Measurements from ENCODE around the gene GEN1. TPM values are rescaled to one million over a fixed set of nuclear protein-coding genes. Genes with fewer than 3 reads are reported as not detected.

GEN1 gene
- 7.2 to 9.4 TPM (median 7.6 TPM) in 3 replicates for total RNA-seq
- long read RNA-seq, full-length matches to known transcripts, result 3 of 7 reads
- long read RNA-seq, partial matches to known transcripts, result 1 of 7 reads
- long read RNA-seq, other reads (novel, unspliced or antisense), result 3 of 7 reads

DNA sequence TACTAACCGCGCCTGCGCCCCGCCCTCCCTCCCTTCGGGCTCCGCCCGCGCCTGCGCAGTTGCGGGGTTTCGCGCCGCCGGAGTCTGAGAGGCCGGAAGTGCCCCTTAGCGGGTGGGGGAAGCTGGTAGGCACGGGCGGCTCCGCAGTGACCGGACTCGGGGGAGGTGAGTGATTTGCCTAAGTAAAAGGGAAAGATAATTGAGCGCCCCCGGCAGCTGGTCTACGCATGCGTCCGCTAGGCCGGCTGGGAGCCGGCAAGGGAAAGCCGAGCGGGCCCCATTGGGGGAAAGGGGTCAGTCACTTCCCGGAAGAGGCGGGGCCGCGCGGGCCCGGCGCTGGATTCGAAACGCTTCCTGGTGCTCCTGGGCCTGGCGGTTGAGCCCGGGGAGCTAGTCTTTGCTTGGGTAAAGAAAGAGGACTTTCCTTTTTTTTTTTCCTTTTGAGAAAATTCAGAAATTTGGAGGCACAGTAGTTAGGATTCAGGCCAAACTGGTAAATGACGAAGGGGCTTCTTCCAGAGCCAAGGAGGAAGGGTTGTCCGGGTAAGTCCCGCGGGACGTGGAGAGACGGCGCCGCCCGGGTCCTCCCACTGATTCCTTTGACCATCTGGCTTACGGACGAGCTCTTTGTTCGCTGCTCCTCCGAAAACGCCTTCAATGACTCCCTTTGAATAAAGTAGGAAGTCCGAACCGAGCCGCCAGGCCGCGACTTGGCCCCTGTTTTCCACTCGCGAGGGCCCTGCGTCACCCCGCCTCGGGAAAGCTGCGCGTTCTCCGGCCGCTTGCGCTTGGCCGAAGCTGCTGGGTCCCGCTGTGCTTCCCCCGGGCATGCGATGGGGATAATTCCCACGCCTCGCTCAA lies at the start of gene GEN1, which contains the start of gene SMC6:
Gene GEN1 (plus strand): TSS at position 336 of the 861 bp plus-strand sequence. CDS start 5,806 bp downstream, outside the sequence.
Gene SMC6 (minus strand): TSS at position 8 of the 861 bp plus-strand sequence. CDS start 7,864 bp downstream, outside the sequence.
- no peak for TF ChIP-seq CTCF (IDR thresholded peaks at IDR 0.05)
- no peaks in the 10 kb centered on the region for H3K36me3 Mint-ChIP-seq (ENCODE audit: low read depth)
- H3K4me1 Mint-ChIP-seq (ENCODE audit: low read depth), result peaks cover 45% of the 10 kb centered on the region

DNA sequence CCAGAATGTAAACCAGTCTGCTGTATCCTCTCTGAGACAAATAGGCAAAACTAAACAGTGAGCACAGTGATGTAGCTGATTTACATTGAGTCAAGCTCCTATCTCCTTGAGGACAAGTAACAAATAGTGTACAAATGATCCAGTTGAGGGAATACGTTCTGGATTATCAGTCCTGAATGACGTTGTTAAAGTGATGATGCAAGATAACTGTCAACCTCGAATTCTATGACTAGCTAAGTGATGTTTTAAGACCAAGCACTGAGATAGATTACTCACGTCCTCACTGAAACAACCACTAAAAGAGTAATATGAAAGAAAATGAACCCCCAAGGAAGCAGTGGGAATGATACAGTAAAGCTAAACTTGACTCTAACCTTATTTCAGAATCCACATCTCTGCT lies 47.1 kb upstream of the GEN1 start:
- DNase-seq (ENCODE audit: low spot score), result no peak
- Mint-ChIP-seq H3K27ac (ENCODE audit: unreplicated experiment) (no peak overlapping the region), H3K27me3 (ENCODE audit: low read depth) (no peaks in the 10 kb centered on the region)

More for the DNA sequence above, at the start of gene GEN1, which contains the start of gene SMC6:
- Mint-ChIP-seq H3K4me3 (ENCODE audit: unreplicated experiment) (peak within 1 kb of the TSS; percentile 97), H3K9me3 (ENCODE audit: low read depth) (no peaks in the 10 kb centered on the region), H3K27ac (ENCODE audit: unreplicated experiment) (peak within 1 kb of the TSS; percentile 99), H3K27me3 (ENCODE audit: low read depth) (no peaks in the 10 kb centered on the region)
- peak; percentile 94 for DNase-seq (ENCODE audit: low spot score)

DNA sequence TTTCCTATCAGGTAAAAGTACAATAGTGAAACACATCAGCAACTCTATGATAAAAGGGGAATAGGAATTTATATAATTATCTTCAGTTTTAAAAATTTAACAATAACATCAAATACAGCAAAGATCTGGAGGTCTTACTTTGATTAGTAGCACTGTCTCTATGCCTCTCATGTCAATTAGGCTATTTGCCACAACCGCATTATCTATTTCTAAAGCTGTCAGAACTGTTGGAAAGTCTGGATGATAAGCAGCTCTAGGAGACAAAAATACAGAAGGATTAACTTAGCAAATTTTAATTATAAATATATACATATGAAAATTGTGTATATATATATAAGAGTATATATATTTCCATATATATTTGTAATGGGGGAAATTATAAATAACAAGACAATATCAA lies 45.4 kb upstream of the GEN1 start:
- no peak overlapping the region for H3K4me3 Mint-ChIP-seq (ENCODE audit: unreplicated experiment)
- DNase-seq (ENCODE audit: low spot score), result no peak
- peaks cover 22% of the 10 kb centered on the region for H3K36me3 Mint-ChIP-seq (ENCODE audit: low read depth)
- no peak overlapping the region for H3K27ac Mint-ChIP-seq (ENCODE audit: unreplicated experiment)
- no peaks in the 10 kb centered on the region for H3K27me3 Mint-ChIP-seq (ENCODE audit: low read depth)
- no peaks in the 10 kb centered on the region for H3K9me3 Mint-ChIP-seq (ENCODE audit: low read depth)
- TF ChIP-seq CTCF (IDR thresholded peaks at IDR 0.05), result no peak
- H3K4me1 Mint-ChIP-seq (ENCODE audit: low read depth), result no peaks in the 10 kb centered on the region

More for the DNA sequence above, 47.1 kb upstream of the GEN1 start:
- Mint-ChIP-seq H3K4me3 (ENCODE audit: unreplicated experiment) (no peak overlapping the region), H3K4me1 (ENCODE audit: low read depth) (no peaks in the 10 kb centered on the region), H3K36me3 (ENCODE audit: low read depth) (peaks cover 13% of the 10 kb centered on the region), H3K9me3 (ENCODE audit: low read depth) (no peaks in the 10 kb centered on the region)
- TF ChIP-seq CTCF (IDR thresholded peaks at IDR 0.05), result no peak

DNA sequence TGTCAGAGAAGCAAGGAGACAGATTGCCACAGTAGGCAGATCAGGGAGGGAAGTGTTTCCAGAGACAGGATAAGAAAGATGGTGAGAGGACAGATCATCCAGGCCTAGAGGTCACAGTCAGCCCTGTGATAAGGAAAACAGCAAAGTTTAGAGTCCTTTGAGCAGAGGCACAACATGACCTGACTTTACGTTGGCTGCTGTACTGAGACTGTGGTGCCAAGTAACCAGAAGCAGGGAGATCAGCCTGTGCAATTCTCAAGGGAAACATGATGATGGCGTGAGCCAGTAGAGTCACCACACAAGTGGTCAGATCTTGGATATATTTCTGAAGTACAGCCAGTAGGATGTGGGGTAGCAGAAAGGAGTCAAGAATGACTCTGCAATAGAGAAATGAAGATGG lies 44.0 kb upstream of the GEN1 start:
- TF ChIP-seq CTCF (IDR thresholded peaks at IDR 0.05), result no peak
- H3K27me3 Mint-ChIP-seq (ENCODE audit: low read depth), result no peaks in the 10 kb centered on the region
- H3K4me1 Mint-ChIP-seq (ENCODE audit: low read depth), result no peaks in the 10 kb centered on the region
- no peak overlapping the region for H3K4me3 Mint-ChIP-seq (ENCODE audit: unreplicated experiment)
- no peak overlapping the region for H3K27ac Mint-ChIP-seq (ENCODE audit: unreplicated experiment)
- H3K36me3 Mint-ChIP-seq (ENCODE audit: low read depth), result peaks cover 26% of the 10 kb centered on the region
- DNase-seq (ENCODE audit: low spot score), result no peak
- H3K9me3 Mint-ChIP-seq (ENCODE audit: low read depth), result no peaks in the 10 kb centered on the region

DNA sequence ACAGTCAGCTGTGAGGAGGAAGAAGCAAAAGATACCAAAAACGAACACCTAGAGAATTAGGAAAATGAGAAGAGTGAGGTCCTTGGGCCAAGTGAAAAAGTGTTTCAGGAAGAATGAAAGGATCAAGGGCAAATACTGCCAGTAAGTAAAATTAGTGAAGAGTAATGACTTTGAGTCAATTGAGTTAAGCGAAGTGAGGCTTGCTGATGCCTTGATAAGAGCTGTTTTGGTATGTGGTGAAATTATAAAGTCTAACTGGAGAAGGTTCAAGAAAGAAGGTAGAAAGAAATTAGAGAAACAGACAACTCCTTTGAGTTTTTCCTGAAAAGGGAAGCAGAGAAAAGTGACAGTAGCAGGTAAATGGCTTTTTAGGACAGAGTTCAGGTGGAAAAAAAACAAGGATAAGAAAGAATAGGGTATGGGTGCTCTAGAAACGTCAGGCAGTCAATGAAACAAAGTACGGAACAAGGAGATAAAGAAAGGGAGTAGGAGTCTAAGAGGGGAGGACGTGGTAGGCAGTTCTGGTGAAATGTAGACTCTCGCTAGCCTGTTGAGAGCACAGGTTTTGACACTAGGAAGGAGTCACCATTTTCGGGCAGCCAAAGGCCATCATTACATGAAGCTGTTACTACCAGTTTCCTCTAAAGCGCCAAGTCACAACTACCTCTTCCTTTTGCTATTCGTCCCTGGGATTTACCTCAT lies 43.2 kb upstream of the GEN1 start:
- Mint-ChIP-seq H3K27me3 (ENCODE audit: low read depth) (no peaks in the 10 kb centered on the region), H3K4me1 (ENCODE audit: low read depth) (no peaks in the 10 kb centered on the region), H3K27ac (ENCODE audit: unreplicated experiment) (no peak overlapping the region), H3K36me3 (ENCODE audit: low read depth) (peaks cover 26% of the 10 kb centered on the region), H3K9me3 (ENCODE audit: low read depth) (no peaks in the 10 kb centered on the region), H3K4me3 (ENCODE audit: unreplicated experiment) (no peak overlapping the region)
- DNase-seq (ENCODE audit: low spot score), result no peak
- no peak for TF ChIP-seq CTCF (IDR thresholded peaks at IDR 0.05)
